Lower leg skin (tissue), 3 donors: Measurements from ENCODE around the gene TACO1.

Experiments
- POLR2A ChIP-seq, 2 donors: fragments of 450-650 bp; IDR thresholded peaks; one replicate each; pipeline ENCODE4 v1.6.1; 2016 to 2017; ENCODE audit warnings: antibody characterized with exemption in 2 of 2, mild to moderate bottlenecking in 1 of 2, moderate library complexity in 1 of 2
- TF ChIP-seq, protein P1 (sequence below), 3 donors: fragments of 450-650 bp; IDR thresholded peaks; one replicate each; pipeline ENCODE4 v1.5.1; 2016; ENCODE audit warnings: antibody characterized with exemption in 3 of 3, mild to moderate bottlenecking in 3 of 3, moderate library complexity in 2 of 3

DNA sequence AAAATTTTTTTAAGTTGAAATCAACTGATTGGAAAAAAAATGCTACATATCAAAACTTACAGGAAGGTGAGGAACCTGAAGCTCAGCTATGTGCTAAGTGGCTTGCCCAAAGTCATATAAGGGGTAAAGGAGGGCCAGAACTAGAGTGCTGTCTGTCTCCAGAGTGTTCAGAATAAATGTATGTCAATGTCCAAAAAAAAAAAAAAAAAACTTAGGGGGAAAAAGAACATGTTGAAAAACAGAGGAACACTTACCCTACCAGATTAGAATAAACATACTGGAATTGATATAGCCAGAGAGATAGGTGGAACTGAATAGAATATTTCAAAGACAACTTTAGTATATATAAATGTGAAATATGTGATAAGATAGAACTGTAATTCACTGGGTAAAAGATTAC, 38.9 kb upstream of the TACO1 start:
- TF ChIP-seq, protein P1, sequence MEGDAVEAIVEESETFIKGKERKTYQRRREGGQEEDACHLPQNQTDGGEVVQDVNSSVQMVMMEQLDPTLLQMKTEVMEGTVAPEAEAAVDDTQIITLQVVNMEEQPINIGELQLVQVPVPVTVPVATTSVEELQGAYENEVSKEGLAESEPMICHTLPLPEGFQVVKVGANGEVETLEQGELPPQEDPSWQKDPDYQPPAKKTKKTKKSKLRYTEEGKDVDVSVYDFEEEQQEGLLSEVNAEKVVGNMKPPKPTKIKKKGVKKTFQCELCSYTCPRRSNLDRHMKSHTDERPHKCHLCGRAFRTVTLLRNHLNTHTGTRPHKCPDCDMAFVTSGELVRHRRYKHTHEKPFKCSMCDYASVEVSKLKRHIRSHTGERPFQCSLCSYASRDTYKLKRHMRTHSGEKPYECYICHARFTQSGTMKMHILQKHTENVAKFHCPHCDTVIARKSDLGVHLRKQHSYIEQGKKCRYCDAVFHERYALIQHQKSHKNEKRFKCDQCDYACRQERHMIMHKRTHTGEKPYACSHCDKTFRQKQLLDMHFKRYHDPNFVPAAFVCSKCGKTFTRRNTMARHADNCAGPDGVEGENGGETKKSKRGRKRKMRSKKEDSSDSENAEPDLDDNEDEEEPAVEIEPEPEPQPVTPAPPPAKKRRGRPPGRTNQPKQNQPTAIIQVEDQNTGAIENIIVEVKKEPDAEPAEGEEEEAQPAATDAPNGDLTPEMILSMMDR (IDR thresholded peaks at IDR 0.05), result no peak
- no peak for TF ChIP-seq POLR2A (IDR thresholded peaks at IDR 0.05)
